ENCODE measurements around the gene PDPN.
"Not testable (repeated sequence)": the region's sequence is repeated elsewhere in the genome, so short reads cannot be mapped to it uniquely, and the experiment has no call there.

Gene PDPN, protein sequence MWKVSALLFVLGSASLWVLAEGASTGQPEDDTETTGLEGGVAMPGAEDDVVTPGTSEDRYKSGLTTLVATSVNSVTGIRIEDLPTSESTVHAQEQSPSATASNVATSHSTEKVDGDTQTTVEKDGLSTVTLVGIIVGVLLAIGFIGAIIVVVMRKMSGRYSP

DNA sequence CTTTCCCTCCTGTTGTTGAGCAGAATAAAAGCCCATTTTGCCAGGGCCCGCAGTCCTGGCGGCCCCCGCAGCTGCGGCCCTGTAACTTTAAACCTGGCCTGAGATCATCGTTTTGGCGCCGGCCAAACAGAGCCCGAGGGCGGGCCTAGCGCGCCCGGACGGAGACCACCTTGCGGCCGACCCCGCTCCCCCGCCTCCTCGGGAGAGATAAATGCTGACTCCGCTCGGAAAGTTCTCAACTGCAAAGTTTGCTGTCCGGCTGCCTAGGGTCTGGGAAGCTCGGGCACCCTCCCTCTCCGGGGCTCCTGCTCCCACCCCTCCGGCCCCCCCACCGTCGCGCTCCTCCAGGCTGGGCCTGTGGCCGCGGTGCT is at the start of gene PDPN:
Gene PDPN, plus strand, starts transcription at position 238 of the 371 bp plus-strand sequence. CDS start 202 bp downstream, outside the sequence.
- DNase-seq (ENCODE audit: low read depth in 2 of 2), result no peak

DNA sequence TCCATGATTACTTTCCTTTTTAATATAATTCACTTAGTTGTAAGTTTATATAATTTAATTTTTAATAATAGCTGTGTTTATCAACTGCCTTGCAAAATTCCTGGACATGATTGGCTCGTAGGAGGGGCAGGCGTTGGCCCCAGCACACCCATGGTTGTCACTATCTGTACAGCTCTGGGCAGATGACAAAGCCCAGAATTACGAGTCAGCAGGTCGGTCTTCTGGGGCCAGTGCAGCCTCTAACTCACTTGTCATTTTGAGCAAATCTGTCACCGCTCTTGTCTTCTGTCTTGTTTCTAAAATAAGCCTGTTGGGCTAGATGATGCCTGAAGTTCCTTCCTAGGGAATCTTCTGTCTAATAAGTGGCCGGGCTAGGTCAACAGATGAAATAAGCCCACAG is 48.4 kb upstream of the PDPN start:
- DNase-seq (ENCODE audit: low read depth in 2 of 2), result no peak

DNA sequence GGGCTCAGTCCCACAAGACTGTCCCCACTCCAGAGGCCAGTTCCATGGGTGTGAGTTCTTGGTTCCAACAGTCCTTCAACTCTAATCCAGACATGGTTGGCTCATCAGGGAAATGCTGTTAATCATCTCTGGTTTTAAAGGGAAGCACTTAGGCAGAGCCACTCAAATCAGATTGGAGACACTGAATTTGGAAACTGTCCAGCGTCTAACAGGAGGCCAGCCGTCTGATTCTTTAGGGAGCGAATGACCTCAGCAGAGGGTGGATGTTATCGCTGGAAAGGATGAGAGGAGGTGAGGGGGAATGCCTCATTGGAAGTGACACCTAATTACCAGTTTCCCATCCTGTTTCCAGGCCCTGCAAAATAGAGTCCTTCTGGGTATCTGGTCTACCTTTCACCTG is 47.1 kb upstream of the PDPN start:
- DNase-seq (ENCODE audit: low read depth in 2 of 2), result no peak

DNA sequence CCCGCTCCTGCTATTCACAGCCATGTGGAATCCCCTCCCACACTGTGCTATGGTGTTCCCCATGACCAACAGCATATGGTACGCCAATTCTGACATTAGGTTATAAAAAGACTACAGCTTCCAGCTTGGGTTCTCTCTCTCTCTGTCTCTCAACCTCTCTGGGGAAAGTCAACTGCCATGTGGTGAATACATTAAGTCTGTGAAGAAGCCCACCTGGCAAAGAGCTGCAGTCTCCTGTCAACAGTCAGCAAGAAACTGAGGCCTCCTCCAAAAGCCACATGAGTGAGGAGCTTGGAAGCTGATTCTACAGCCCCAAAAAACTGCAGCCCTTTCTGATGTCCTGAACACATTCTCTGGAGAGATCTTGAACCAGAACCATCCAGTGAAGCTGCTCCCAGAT is 44.8 kb upstream of the PDPN start:
- no peak for DNase-seq (ENCODE audit: low read depth in 2 of 2)

DNA sequence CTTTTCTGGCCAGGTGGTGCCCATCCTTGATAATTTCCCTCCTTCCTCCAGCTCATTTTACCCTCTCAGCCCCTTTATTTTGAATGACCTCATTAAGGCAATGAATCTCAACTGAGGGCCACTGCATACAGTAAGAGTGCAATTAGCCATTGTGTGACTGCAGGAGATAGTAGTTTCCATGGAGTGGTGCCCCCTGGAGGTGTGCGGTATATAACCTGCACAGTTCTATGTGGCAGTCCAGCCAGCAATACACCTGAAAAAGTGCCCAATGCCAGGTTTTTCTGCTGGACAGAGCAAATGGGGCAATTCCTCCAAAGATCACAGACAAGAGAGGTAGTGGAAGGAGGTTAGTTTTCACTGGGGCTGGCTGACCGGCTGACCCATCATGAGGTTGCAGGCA is 43.9 kb upstream of the PDPN start:
- DNase-seq (ENCODE audit: low read depth in 2 of 2), result no peak

DNA sequence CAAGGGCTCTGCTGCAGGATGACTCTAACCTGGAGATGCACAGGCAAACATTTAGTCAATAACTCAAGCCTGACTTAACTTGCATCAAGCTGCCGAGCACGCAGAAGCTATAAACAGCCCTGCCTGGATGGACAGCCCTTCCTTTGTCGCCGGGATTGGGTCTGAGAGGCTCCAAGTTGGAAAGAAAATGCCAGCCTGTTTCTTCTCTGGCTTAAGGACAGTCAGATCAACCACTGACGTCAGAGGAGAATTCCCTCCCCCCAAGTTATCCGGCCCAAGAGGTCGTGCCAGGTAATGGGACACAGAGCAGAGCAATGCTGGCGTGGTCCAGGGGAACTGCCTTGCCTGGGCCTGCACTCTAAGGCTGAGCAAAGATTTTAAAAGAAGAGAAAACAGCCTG is 42.8 kb upstream of the PDPN start:
- DNase-seq (ENCODE audit: low read depth in 2 of 2), result no peak

DNA sequence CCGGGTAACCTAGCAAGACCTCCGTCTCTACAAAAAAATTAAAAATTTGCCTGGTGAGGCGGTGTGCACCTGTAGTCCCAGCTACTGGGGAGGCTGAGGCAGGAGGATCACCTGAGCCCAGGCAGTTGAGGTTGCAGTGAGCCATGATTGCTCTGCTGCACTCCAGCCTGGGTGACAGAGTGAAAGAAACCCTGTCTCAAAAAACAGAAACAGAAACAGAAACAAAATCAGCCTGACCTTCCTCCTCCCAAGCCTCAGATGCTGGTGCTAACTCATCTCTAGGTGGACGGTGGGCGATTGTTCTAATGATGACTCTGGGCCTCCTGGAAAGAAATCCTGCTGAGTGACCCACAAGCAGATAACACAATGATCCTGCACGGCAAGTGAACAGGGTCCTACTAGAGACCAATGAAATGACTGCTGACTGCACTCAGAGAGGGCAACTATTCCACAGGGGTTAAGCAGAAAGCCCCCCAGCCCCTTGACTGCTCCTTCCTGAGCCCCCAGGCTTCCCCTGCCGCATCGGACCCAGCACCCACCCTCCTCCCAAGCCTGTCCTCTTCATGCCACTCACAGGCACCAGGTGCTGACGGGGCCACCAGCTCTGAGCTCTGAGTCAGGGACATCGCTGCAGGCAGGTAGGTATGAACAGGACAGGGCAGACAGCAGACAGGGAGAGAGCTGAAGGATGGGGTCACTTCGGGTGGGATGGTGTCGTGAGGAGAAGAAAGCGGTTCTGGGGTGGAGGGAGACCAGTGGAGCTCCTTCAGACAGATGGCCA is 42.0 kb upstream of the PDPN start:
- no peak for DNase-seq (ENCODE audit: low read depth in 2 of 2)

DNA sequence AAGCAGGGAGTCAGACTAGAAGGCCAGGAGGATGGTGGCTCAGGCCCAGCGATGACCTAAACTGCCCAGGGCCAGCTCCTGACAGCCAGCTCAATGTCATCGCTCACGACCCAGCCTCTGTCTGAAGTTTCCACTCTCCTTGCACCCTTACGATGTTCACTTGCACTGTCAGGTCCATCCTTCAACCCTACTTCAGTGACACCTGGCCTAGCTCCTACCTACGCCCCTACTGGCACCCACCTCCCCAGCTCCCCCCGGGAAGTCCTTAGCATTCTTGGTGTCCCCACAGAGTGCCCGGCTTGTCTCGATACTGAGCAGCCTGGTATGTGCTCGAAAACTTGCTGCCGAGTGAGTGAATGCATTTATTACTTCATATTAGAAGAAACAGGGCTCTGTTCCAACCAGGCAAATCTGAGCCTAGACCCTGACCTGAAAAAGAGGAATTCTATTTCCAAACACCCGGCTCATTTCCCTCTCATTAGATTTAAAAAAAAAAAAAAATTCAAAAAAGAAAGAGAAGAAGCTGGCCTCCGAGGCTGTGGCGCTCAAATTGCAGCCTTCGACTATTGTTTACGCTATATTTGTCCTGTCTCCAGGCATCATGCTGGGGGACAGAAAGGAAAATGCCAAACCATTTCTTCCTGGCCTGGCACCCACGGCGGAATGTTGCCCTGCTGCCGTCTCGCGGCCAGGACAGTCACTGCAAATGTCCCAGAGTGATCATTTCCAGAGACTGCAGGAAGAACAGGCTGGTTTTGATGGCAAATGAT is 40.0 kb upstream of the PDPN start:
- DNase-seq (ENCODE audit: low read depth in 2 of 2), result no peak

DNA sequence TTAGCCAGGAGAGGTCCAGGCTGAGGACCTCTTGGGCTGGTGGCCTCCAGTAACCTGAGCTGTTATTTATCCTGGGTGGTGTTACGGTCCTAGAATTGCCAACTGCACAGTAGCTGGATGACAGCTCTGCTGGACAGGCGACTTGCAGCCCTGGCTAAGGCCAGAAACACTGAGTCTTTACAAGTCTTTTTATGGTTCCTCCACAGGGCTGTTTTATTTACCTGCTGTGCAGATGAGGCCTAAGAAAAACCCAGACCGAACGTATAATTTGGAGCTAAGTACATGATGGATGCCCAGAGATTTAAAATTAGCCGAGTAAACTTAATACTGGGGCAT is 39.4 kb upstream of the PDPN start:
- no peak for DNase-seq (ENCODE audit: low read depth in 2 of 2)

DNA sequence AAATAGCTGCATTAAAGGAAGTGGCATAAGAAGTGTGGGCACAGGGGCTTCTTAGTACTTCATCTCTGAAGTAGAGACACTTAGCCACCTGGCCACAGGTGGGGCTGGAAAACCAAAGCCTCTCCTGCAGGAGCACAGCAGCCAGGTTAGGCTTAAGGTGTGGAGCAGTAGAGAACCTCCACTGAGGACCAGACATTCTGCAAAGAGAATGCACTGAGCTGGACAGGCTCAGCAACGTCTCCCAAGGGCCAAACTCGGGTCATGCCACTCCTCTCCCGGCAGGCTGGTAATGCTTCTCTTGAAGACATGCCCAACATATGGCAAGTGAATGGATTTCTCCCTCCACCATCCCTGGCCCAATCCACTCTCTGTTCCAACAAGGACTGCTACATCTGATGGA is 36.8 kb upstream of the PDPN start:
- DNase-seq (ENCODE audit: low read depth in 2 of 2), result no peak

DNA sequence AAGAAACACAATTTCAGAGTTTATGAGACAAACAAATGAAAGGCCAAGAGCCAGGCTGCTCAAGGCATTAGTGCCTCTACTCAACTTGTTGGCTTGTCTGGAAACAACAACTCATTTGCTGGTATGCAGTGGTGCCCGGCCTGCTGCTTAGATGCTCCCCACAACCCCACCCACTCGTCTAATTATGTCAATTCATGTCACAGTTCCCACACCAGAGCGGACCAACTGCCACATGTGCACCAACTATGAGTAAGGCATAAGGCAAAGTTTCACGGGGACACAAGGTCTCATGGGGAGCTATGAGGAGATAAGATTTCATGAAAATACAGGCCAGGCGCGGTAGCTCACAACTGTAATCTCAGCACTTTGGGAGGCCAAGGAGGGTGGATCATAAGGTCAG is 35.4 kb upstream of the PDPN start:
- DNase-seq (ENCODE audit: low read depth in 2 of 2), result no peak

DNA sequence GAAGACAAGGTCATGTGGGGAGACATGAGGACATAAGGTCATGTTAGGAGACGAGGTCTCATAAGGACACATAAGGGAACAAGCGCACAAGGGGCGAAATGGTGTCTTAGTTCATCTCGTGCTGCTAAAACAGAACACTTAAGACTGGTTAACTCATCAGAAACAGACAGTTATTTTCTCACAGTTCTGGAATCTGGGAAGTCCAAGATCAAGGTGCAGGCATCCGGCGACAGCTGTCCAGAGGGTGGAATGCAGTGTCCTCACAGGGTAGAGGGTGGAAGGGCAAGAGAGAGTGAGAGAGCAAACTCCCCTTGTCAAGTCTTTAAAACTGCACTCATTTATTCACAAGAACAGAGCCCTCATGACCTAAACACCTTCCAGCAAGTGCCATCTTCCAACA is 34.6 kb upstream of the PDPN start:
- DNase-seq (ENCODE audit: low read depth in 2 of 2), result no peak

DNA sequence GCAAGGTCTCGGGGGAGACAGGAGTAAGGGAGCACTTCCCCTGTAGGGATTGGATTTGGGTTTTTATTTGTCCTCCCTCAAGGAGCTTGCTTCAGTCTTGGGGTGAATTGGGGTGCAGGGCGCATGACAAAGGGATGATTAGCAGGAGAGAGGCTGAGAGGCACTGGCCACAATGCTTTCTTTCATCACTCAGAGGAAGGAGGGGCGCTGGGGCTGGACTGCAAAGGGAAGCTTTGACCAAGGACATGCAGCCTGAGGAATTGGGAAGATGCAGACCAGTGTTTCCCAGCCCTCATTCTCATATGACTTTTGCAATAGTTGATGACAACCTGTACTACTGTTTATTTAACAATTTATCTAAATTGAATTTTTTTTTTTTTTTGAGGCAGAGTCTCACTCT is 34.1 kb upstream of the PDPN start:
- DNase-seq (ENCODE audit: low read depth in 2 of 2), result no peak

DNA sequence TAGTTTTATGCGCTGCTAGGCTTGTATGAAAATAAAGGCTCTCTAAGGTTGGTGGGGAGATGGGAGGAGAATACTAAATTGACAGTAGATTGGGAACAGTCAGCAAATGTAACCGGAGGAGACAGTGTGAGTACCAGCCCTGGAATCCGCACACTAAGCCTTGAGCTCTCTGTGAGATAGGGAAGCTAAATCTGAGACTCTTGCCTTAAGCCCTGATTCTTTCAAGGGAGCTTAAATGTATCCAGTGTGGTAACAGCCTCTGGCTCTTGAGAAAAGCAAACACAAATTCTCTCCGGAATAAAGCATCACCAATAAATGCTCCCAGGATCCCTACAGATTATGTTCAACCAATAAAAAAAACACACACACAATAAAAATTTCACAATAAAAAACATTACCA is 33.0 kb upstream of the PDPN start:
- no peak for DNase-seq (ENCODE audit: low read depth in 2 of 2)

DNA sequence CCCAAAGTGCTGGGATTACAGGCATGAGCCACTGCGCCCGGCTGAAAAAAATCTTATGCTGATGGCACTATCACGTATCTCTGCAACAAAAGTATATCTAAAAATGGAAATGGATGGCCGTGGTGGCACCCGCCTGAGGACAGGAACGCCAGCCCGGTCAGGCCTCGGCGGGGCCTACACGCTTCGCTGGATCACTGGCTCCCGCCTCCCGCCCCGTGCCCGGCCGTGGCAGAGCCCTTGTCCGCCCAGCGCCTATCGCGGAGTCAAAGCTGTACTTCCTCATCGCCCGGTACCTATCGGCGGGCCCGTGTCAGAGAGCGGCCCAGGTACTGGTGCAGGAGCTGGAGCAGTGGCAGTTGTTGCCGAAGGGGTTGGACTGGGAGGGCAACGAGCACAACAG is 28.8 kb upstream of the PDPN start:
- DNase-seq (ENCODE audit: low read depth in 2 of 2), result no peak

DNA sequence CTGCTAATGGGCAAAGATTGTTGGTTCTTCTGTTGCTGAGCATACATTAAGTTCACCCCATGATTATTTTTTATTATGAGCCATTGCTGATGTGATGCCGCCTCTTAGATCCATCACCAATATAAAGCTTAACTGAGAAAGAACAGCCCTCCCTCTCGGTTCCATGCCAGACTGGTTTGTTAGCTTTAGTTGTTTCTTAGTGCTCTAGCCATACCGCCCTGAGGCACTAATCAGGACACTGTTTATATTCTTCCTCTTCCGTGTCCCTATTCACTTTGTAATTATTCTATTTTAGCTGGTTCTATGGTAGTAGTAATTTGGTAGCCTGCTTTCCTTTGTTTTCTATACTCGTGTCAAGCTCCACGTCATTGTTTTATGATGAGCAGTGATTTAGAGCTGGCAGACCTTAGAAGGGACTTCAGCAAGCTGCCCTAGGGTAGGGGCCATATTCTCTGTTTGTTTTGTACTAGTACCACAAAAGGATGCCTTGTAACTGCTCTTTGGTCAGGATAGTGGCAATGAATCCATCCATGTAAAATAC is 27.3 kb upstream of the PDPN start:
- DNase-seq (ENCODE audit: low read depth in 2 of 2), result no peak

DNA sequence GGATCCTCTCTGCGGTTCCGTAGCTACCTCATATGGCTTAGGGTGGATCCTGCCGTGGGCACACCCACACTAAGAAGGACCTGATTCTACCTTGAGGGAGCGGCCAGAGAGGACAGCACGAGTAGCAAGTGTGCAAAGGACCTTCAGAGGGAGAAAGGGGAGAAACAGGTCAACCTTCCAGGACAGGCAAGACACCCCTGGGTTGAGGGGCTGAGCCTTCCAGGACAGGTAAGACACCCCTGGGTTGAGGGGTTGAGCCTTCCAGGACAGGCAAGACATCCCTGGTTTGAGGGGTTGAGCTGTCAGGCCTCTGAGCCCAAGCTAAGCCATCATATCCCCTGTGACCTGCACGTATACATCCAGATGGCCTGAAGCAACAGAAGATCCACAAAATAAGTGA is 23.1 kb upstream of the PDPN start:
- DNase-seq (ENCODE audit: low read depth in 2 of 2), result no peak

DNA sequence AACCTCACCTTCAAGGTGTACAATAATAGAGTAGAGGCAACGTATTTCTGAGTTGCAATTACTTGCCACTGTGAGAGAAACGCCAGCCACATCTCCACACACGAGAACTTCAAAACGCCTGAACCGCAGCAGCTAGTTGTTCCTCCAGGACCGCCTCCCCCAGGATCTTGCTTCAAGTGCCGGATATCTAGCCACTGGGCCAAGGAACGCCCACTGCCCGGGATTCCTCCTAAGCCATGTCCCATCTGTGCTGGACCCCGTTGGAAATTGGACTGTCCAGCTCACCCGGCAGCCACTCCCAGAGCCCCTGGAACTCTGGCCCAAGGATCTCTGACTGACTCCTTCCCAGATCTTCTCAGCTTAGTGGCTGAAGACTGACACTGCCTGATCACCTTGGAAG is 20.7 kb upstream of the PDPN start:
- not testable (repeated sequence) for DNase-seq (ENCODE audit: low read depth in 2 of 2)

DNA sequence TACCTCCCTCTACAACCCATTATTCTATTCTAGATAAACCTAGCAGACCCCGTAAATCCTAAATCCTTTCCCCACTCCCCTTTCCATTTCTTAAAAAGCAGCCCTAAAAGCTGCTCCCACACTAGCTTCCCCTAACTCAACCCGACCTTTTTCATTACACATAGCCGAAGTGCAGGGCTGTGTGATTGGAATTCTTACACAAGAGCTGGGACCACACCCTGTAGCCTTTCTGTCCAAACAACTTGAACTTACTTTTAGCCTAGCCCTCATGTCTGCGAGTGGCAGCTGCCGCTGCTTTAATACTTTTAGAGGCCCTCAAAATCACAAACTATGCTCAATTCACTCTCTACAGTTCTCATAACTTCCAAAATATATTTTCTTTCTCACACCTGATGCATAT is 19.6 kb upstream of the PDPN start:
- DNase-seq (ENCODE audit: low read depth in 2 of 2), result no peak

DNA sequence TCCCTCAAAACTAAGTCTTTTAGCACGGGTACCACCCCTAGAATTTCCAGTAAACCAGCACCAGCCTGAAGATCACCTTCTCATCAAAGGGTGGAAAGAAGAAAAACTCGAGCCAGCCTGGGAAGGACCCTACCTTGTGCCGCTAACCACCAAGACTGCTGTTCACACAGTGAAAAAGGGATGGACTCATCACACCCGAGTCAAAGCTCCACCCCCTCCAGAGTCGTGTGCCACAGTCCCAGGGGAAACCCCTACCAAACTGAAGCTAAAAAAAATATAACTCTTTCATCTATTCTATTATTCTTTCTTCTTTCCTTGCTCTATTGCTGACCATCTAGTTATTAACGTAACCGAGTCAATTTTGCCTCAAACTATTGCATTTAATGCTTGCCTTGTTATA is 13.2 kb upstream of the PDPN start:
- DNase-seq (ENCODE audit: low read depth in 2 of 2), result not testable (repeated sequence)

DNA sequence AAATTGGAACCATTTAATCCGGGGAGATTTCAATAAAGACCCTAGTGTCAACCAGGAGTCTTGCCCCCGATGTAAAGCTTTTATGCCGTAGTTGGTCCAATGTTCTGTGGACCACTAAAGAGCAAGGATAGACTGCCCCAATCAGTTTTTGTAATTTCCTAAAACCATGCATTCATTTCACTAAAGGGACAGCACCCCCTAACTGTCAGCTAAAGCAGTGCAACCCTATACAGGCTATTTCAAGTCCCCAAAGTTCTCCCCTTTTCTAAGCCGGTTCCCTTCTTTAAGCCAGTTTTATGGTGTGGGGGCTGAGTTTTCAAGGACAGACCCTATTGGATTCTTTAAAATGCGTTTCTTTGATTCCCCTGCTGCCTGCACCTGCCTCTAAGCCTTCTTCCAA is 12.7 kb upstream of the PDPN start:
- no peak for DNase-seq (ENCODE audit: low read depth in 2 of 2)

DNA sequence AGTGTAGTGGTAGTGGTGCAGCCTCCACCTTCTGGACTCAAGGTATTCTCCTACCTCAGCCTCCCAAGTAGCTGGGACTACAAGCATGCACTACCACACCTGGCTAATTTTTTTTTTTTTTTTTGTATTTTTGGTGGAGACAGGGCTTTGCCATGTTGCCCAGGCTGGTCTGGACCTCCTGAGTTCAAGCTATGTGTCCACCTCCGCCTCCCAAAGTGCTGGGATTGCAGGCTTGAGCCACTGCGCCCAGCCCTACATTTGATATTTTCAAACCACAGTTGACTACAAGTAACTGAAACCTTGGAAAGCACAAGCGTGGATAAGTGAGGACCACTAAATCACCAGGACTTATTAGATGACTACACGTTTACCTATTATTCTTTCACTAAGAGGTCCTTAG is 10.0 kb upstream of the PDPN start:
- DNase-seq (ENCODE audit: low read depth in 2 of 2), result no peak

DNA sequence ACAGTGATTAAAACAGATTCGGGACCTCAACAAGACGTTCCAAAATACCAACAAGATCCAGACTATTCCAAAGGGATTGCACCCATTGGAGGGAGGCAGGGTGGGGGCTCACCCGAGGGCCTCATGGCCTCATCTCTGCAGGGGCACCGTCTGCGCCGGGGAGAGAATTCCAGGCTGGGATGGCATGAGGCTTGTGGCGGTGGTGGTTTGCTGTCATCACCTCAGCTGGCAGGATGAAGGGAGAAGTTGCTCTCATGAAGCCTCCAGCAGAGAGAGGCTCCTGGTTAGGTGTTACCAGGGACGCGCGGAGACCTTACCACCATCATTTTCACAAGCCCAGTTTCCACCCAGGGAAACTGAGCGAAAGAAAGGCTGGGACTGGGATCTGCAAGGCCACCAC is 6.7 kb upstream of the PDPN start:
- DNase-seq (ENCODE audit: low read depth in 2 of 2), result no peak

Measured in stimulated activated CD4-positive, alpha-beta T cell treated with anti-CD3 and anti-CD28 coated beads, Interleukin-4, amount 100 ng/mL, for 48 hours (primary cell).